H1 (cell line): Measurements from ENCODE around the gene AHR. TPM values are rescaled to one million over a fixed set of nuclear protein-coding genes. Genes with fewer than 3 reads are reported as not detected.

Source experiments
- CTCF ChIA-PET: fragments of 300-600 bp; sonication (Branson Sonifier 250); formaldehyde crosslinking; loops from one replicate; lab custom pipeline; 2021; ENCODE audit not compliant: partially characterized antibody; lab: Charles Lee
- POLR2A ChIA-PET: fragments of 300-600 bp; sonication (Branson Sonifier 250); formaldehyde crosslinking; loops from one replicate; lab custom pipeline; 2021; ENCODE audit warnings: inconsistent platforms; ENCODE audit not compliant: partially characterized antibody; lab: Charles Lee
- DNase-seq, 2 experiments: peaks; one replicate each; pipeline versions ENCODE4 v3.0.0 to v3.0.0-alpha.2; 2010 to 2022; ENCODE audit warnings: low spot score in 2 of 2, low read depth in 1 of 2, mixed read lengths in 1 of 2
- FAIRE-seq: peaks from 2 replicates; lab custom pipeline; 2011; peaks lifted over from hg19 to GRCh38; lab: Jason Lieb, UNC
- H2AFZ ChIP-seq: 2 replicates; pipeline ENCODE4 v1.8.1; 2012; ENCODE audit warnings: low read length, inconsistent platforms
- H2AK5ac ChIP-seq: 2 replicates; pipeline ENCODE4 v1.6.1; 2013; ENCODE audit warnings: low read depth, low read length
- H2BK120ac ChIP-seq: replicated peaks from 2 replicates; pipeline ENCODE3; 2013; ENCODE audit warnings: low read depth, low read length, inconsistent platforms
- H2BK12ac ChIP-seq: 2 replicates; pipeline ENCODE4 v1.6.1; 2013; ENCODE audit warnings: low read depth, low read length
- H2BK15ac ChIP-seq: 2 replicates; pipeline ENCODE4 v1.6.1; 2013; ENCODE audit warnings: low read length
- H2BK20ac ChIP-seq: 2 replicates; pipeline ENCODE4 v1.6.1; 2013; ENCODE audit warnings: low read length
- H2BK5ac ChIP-seq: 2 replicates; pipeline ENCODE4 v1.6.1; 2013; ENCODE audit warnings: low read depth, low read length
- H3K14ac ChIP-seq: 2 replicates; pipeline ENCODE4 v1.6.1; 2013; ENCODE audit warnings: inconsistent platforms; ENCODE audit not compliant: insufficient read length
- H3K18ac ChIP-seq: 2 replicates; pipeline ENCODE4 v1.6.1; 2013; ENCODE audit warnings: low read length; ENCODE audit errors: extremely low read depth
- H3K23ac ChIP-seq: 2 replicates; pipeline ENCODE4 v1.6.1; 2013; ENCODE audit warnings: inconsistent platforms; ENCODE audit not compliant: insufficient read length
- H3K23me2 ChIP-seq: 2 replicates; pipeline ENCODE4 v1.6.1; 2013; ENCODE audit warnings: low read depth, low read length
- H3K27ac ChIP-seq: 2 replicates; pipeline ENCODE4 v1.6.1; 2011; ENCODE audit warnings: low read depth, low read length, inconsistent platforms
- H3K27me3 ChIP-seq, 4 experiments: replicated peaks in 1 of 4; 1 replicate in 1 of 4; 2 replicates in 3 of 4; pipeline versions ENCODE4 v1.6.1 to v1.8.1; 2011 to 2013; ENCODE audit warnings: low read length in 3 of 4, mild to moderate bottlenecking in 3 of 4, inconsistent platforms in 2 of 4, mixed read lengths in 2 of 4, moderate library complexity in 1 of 4; ENCODE audit not compliant: control insufficient read depth in 3 of 4, insufficient read depth in 3 of 4; ENCODE audit errors: extremely low read depth in 1 of 4
- H3K36me3 ChIP-seq, 4 experiments: 2 replicates each; pipeline versions ENCODE4 v1.6.1 to v1.8.1; 2011 to 2013; ENCODE audit warnings: mild to moderate bottlenecking in 4 of 4, low read length in 3 of 4, moderate library complexity in 2 of 4, control low read depth in 1 of 4, inconsistent platforms in 1 of 4; ENCODE audit not compliant: insufficient read depth in 4 of 4, control insufficient read depth in 2 of 4
- H3K4ac ChIP-seq: replicated peaks from 2 replicates; pipeline ENCODE3; 2013; ENCODE audit warnings: low read length, low read depth, mixed read lengths, inconsistent platforms; ENCODE audit not compliant: insufficient read length
- H3K4me1 ChIP-seq, 4 experiments: replicated peaks in 1 of 4; 1 replicate in 1 of 4; 2 replicates in 3 of 4; pipeline versions ENCODE4 v1.6.1 to v1.8.1; 2011 to 2013; ENCODE audit warnings: low read length in 3 of 4, inconsistent platforms in 2 of 4, mixed read lengths in 1 of 4; ENCODE audit not compliant: insufficient read depth in 4 of 4, control insufficient read depth in 3 of 4
- H3K4me2 ChIP-seq, 2 experiments: 2 replicates each; pipeline versions ENCODE4 v1.6.1 to v1.8.1; 2011 to 2013; ENCODE audit warnings: low read depth in 2 of 2, low read length in 2 of 2, control low read depth in 1 of 2, inconsistent platforms in 1 of 2, mild to moderate bottlenecking in 1 of 2; ENCODE audit not compliant: insufficient read depth in 1 of 2
- H3K4me3 ChIP-seq, 4 experiments: fragments of 200-600, 300-600 bp in 1 of 4; sonication (generic), shearing (Covaris generic), sonication (Bioruptor Twin) in 1 of 4; 2 replicates each; pipeline versions ENCODE4 v1.5.1 to v1.8.1; 2011 to 2016; ENCODE audit warnings: low read length in 4 of 4, low read depth in 3 of 4, control low read depth in 2 of 4, inconsistent platforms in 2 of 4, mild to moderate bottlenecking in 2 of 4, mixed read lengths in 1 of 4, moderate library complexity in 1 of 4; ENCODE audit not compliant: insufficient read depth in 2 of 4; ENCODE audit errors: extremely low read depth in 1 of 4
- H3K56ac ChIP-seq: replicated peaks from 2 replicates; pipeline ENCODE3; 2013; ENCODE audit warnings: low read depth, mild to moderate bottlenecking, mixed read lengths, low read length, inconsistent platforms; ENCODE audit not compliant: insufficient read length
- H3K79me1 ChIP-seq: 2 replicates; pipeline ENCODE4 v1.6.1; 2013; ENCODE audit warnings: low read depth, low read length, control low read depth
- H3K79me2 ChIP-seq, 2 experiments: 2 replicates each; pipeline versions ENCODE4 v1.6.1 to v1.8.1; 2012 to 2013; ENCODE audit warnings: low read length in 2 of 2, mild to moderate bottlenecking in 2 of 2, inconsistent platforms in 1 of 2; ENCODE audit not compliant: insufficient read depth in 2 of 2, control insufficient read depth in 1 of 2
- H3K9ac ChIP-seq, 4 experiments: replicated peaks in 1 of 4; 1 replicate in 1 of 4; 2 replicates in 3 of 4; pipeline versions ENCODE4 v1.6.1 to v1.8.1; 2011 to 2013; ENCODE audit warnings: low read depth in 3 of 4, low read length in 3 of 4, control low read depth in 2 of 4, mild to moderate bottlenecking in 2 of 4, moderate library complexity in 2 of 4, inconsistent platforms in 1 of 4; ENCODE audit errors: extremely low read depth in 1 of 4
- H3K9me3 ChIP-seq, 2 experiments: 2 replicates each; pipeline versions ENCODE4 v1.6.1 to v1.8.1; 2012 to 2013; ENCODE audit warnings: mild to moderate bottlenecking in 2 of 2, moderate library complexity in 2 of 2, control low read depth in 1 of 2, inconsistent platforms in 1 of 2, low read depth in 1 of 2, low read length in 1 of 2, mixed read lengths in 1 of 2; ENCODE audit not compliant: insufficient read depth in 2 of 2
- H4K20me1 ChIP-seq, 2 experiments: replicated peaks in 1 of 2; 2 replicates each; pipeline versions ENCODE3 to v1.8.1; 2011 to 2013; ENCODE audit warnings: inconsistent platforms in 2 of 2, low read length in 2 of 2, mild to moderate bottlenecking in 1 of 2; ENCODE audit not compliant: insufficient read depth in 2 of 2, control insufficient read depth in 1 of 2
- H4K5ac ChIP-seq: 2 replicates; pipeline ENCODE4 v1.6.1; 2013; ENCODE audit warnings: low read length, low read depth, mixed read lengths, inconsistent platforms; ENCODE audit not compliant: insufficient read length
- H4K8ac ChIP-seq: 2 replicates; pipeline ENCODE4 v1.8.0; 2013; ENCODE audit warnings: mild to moderate bottlenecking, moderate library complexity, low read length, inconsistent platforms; ENCODE audit not compliant: insufficient read depth; ENCODE audit errors: extremely low read depth
- H4K91ac ChIP-seq: replicated peaks from 2 replicates; pipeline ENCODE3; 2013; ENCODE audit warnings: low read length, mixed read lengths, inconsistent platforms; ENCODE audit not compliant: insufficient read length
- BCL11A ChIP-seq, 2 experiments: IDR thresholded peaks; one replicate each; pipeline ENCODE4 v1.6.1; 2011; ENCODE audit warnings: low read depth in 2 of 2, low read length in 2 of 2, mild to moderate bottlenecking in 2 of 2
- CTCF ChIP-seq, 3 experiments: IDR thresholded peaks; 1 replicate in 2 of 3; 2 replicates in 1 of 3; pipeline versions ENCODE4 v1.5.1 to v1.6.1; 2011; ENCODE audit warnings: low read length in 3 of 3, mild to moderate bottlenecking in 3 of 3, inconsistent platforms in 2 of 3, low read depth in 1 of 3, moderate library complexity in 1 of 3; ENCODE audit not compliant: insufficient read depth in 1 of 3; ENCODE audit errors: control extremely low read depth in 1 of 3
- EP300 ChIP-seq, 2 experiments: IDR thresholded peaks; 1 replicate in 1 of 2; 2 replicates in 1 of 2; pipeline ENCODE4 v1.6.1; 2011 to 2012; ENCODE audit warnings: low read depth in 2 of 2, low read length in 2 of 2, mild to moderate bottlenecking in 2 of 2, borderline replicate concordance in 1 of 2, inconsistent platforms in 1 of 2, moderate library complexity in 1 of 2
- KDM1A ChIP-seq: fragments of 200-600, 300-600 bp; sonication (generic); IDR thresholded peaks from 2 replicates; pipeline ENCODE4 v1.7.1; 2016; ENCODE audit warnings: mild to moderate bottlenecking, low read length, borderline replicate concordance
- SP1 ChIP-seq: IDR thresholded peaks from 2 replicates; pipeline ENCODE4 v1.6.1; 2011; ENCODE audit warnings: low read depth, low read length
- TBP ChIP-seq: IDR thresholded peaks from 2 replicates; pipeline ENCODE4 v1.6.1; 2011; ENCODE audit warnings: low read depth, low read length, improper control_type of control experiment
- ZNF274 ChIP-seq: IDR thresholded peaks from 2 replicates; pipeline ENCODE4 v1.7.0; 2012; ENCODE audit warnings: low read length, borderline replicate concordance; ENCODE audit errors: extremely low read depth
- polyA plus RNA-seq, 7 experiments: library from polyadenylated mRNA; depleted of rRNA in 3 of 7; stranded (reverse) in 5 of 7; unstranded in 2 of 7; fragments of >200 nt in 5 of 7; fragments of 200-250 nt in 2 of 7; gene quantifications; 1 replicate in 5 of 7; 2 replicates in 1 of 7; 4 replicates in 1 of 7; pipeline versions ENCODE4 v1.2.1 to v1.2.3, GENCODE V29; 2011 to 2013; ENCODE audit warnings: missing spikeins in 2 of 7, mixed read lengths in 2 of 7
- total RNA-seq: library from RNA; stranded (reverse); fragmentation: NEBNext Ultra II Directional; extraction: Animal tissue kit (Norgen Biotek cat#: 25700); gene quantifications from 2 replicates; pipeline ENCODE4 v1.2.1, GENCODE V29; 2021

AHR gene
- total and polyA plus RNA-seq, 2 of the 8 experiments (the other 6 are each of a cell fraction or from before 2014, with no cell fraction given) = 1.4 to 9.7 TPM

GRCh38 chr7:17328641-17329040 is 30.2 kb downstream of the AHR start:
- no peak overlapping the region for H4K5ac ChIP-seq
- no peaks in the 10 kb centered on the region for H3K79me2 ChIP-seq
- H2BK15ac ChIP-seq = no peak overlapping the region
- no peak overlapping the region for H3K14ac ChIP-seq
- CTCF ChIA-PET = interaction anchor here (1.0 kb wide), 1 partner anchor 319 kb away, joined by 3 read pairs; no protein-coding TSS in a partner anchor
- H3K27me3 ChIP-seq = no peaks in the 10 kb centered on the region
- H2BK120ac ChIP-seq = no peak overlapping the region
- H3K36me3 ChIP-seq = peaks cover 0 to 7% (median 1%) of the 10 kb centered on the region in 4 experiments; a peak in 2 of 8 replicates
- no peak overlapping the region for H3K4ac ChIP-seq
- H4K20me1 ChIP-seq = peaks cover 0 to 1% of the 10 kb centered on the region in 2 experiments
- no peak overlapping the region for H2AK5ac ChIP-seq
- no peaks in the 10 kb centered on the region for H3K23me2 ChIP-seq
- no peak overlapping the region for H3K18ac ChIP-seq
- DNase-seq = no peak
- H3K4me2 ChIP-seq = no peak overlapping the region
- no peak overlapping the region for H3K4me3 ChIP-seq
- H2BK20ac ChIP-seq = no peak overlapping the region
- H2AFZ ChIP-seq = no peak overlapping the region
- no peak overlapping the region for H3K27ac ChIP-seq
- no peak overlapping the region for H2BK5ac ChIP-seq
- no peak overlapping the region for H3K23ac ChIP-seq
- no peak overlapping the region for H4K8ac ChIP-seq
- POLR2A ChIA-PET = no interaction called here
- no peak overlapping the region for H3K9ac ChIP-seq
- H3K9me3 ChIP-seq = no peaks in the 10 kb centered on the region
- H2BK12ac ChIP-seq = no peak overlapping the region
- H3K4me1 ChIP-seq = no peaks in the 10 kb centered on the region
- no peak overlapping the region for H3K56ac ChIP-seq
- FAIRE-seq = no peak
- H3K79me1 ChIP-seq = no peaks in the 10 kb centered on the region
- no peak overlapping the region for H4K91ac ChIP-seq
- TF ChIP-seq ZNF274 = no peak
- no peak for TF ChIP-seq BCL11A (IDR thresholded peaks at IDR 0.05; ENCODE audit: low read depth in 2 of 2, low read length in 2 of 2)
- no peak for TF ChIP-seq TBP
- TF ChIP-seq CTCF (IDR thresholded peaks at IDR 0.05; ENCODE audit: control extremely low read depth in 1 of 3, insufficient read depth in 1 of 3, low read depth in 1 of 3, low read length in 3 of 3) = no peak
- no peak for TF ChIP-seq SP1
- no peak for TF ChIP-seq EP300 (IDR thresholded peaks at IDR 0.05; ENCODE audit: borderline replicate concordance in 1 of 2, low read depth in 2 of 2, low read length in 2 of 2)
- TF ChIP-seq KDM1A = no peak
